ENCODE measurements around the gene TXNDC12.

Gene TXNDC12

GRCh38 chr1:51997974-51998382 is 57.0 kb downstream of the TXNDC12 start:
- no peak for DNase-seq (ENCODE audit: low spot score)

- peak; percentile 93 for DNase-seq (ENCODE audit: low spot score)
Observed at GRCh38 chr1:51990478-51990965, 64.5 kb downstream of the TXNDC12 start, which contains the start of gene RAB3B. TSS of gene RAB3B (minus strand) at chr1:51990700. CDS start at chr1:51977117, 13,583 bp downstream.

- no peak for DNase-seq (ENCODE audit: low spot score)
Observed at GRCh38 chr1:51989582-51990477, 65.2 kb downstream of the TXNDC12 start.

- no peak for DNase-seq (ENCODE audit: low spot score)
Observed at GRCh38 chr1:51988254-51988653, 66.7 kb downstream of the TXNDC12 start.

GRCh38 chr1:51986718-51987117 is 68.3 kb downstream of the TXNDC12 start:
- DNase-seq (ENCODE audit: low spot score): no peak

- DNase-seq (ENCODE audit: low spot score): no peak
Observed at GRCh38 chr1:51982161-51982560, 72.8 kb downstream of the TXNDC12 start.

GRCh38 chr1:51981555-51981954 is 73.4 kb downstream of the TXNDC12 start:
- DNase-seq (ENCODE audit: low spot score): no peak

GRCh38 chr1:51978099-51978498 is 76.9 kb downstream of the TXNDC12 start:
- DNase-seq (ENCODE audit: low spot score): no peak

- no peak for DNase-seq (ENCODE audit: low spot score)
Observed at GRCh38 chr1:51976846-51977602, 78.0 kb downstream of the TXNDC12 start.

GRCh38 chr1:51973587-51974474 is 81.2 kb downstream of the TXNDC12 start:
- DNase-seq (ENCODE audit: low spot score): no peak

Data from AG08396 (cell line).